HG02970 (cell line): ENCODE data around the gene TLE1.
"Not testable (repeated sequence)": the region's sequence is repeated elsewhere in the genome, so short reads cannot be mapped to it uniquely, and the experiment has no call there.

ENCODE experiments used
- ATAC-seq: cut with Tn5 transposase; IDR thresholded peaks from one replicate; pipeline ENCODE4 v1.9.1; 2021; ENCODE audit warnings: mild to moderate bottlenecking, moderate library complexity, moderate number of reproducible peaks; ENCODE audit not compliant: unreplicated experiment, low FRiP score

TLE1 gene

DNA sequence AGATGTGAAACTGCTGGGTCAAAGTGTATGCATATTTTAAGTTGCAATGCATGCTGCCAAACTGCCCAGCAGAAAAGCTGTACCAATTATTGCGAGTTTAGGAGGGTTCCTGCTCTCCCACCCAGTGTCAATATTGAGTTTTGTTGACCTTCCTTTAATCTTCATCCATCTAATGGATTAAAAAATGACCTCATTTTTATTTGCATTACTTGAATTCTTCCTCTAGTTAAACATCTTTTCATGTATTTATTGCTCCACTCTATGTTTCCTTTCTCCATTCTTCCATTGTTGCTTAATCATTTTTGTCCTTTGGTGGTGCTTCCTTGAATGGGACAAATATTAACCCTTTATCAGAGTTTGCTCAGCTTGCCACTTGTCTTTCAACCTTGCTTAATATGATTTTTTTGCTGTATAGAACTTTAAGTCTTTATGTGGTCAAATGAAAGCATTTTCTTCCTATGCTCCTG lies 32.4 kb downstream of the TLE1 start:
- ATAC-seq = no peak

DNA sequence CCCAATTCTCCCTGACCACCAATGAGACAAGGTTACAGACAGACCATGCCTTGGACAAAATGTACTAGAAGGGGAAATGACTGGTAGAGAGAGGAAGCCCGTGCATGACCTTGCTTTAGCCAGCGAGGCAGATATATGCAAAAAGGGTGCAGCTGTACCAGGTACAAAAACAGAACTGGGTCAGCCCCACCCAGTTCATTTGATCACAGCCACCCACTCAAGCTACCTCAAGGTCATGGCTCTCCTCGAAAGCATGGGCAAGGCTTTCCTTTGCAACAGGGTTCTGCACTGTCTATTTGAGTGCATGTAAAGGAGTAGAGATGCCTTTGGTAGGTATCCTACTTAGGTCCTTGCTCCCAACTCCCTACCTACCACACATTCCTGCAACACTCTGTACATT lies 33.3 kb downstream of the TLE1 start:
- ATAC-seq = no peak

GRCh38 chr9:81653240-81653639 lies 36.1 kb downstream of the TLE1 start:
- ATAC-seq = no peak

- no peak for ATAC-seq
Measured at GRCh38 chr9:81652058-81652687, 37.2 kb downstream of the TLE1 start.

DNA sequence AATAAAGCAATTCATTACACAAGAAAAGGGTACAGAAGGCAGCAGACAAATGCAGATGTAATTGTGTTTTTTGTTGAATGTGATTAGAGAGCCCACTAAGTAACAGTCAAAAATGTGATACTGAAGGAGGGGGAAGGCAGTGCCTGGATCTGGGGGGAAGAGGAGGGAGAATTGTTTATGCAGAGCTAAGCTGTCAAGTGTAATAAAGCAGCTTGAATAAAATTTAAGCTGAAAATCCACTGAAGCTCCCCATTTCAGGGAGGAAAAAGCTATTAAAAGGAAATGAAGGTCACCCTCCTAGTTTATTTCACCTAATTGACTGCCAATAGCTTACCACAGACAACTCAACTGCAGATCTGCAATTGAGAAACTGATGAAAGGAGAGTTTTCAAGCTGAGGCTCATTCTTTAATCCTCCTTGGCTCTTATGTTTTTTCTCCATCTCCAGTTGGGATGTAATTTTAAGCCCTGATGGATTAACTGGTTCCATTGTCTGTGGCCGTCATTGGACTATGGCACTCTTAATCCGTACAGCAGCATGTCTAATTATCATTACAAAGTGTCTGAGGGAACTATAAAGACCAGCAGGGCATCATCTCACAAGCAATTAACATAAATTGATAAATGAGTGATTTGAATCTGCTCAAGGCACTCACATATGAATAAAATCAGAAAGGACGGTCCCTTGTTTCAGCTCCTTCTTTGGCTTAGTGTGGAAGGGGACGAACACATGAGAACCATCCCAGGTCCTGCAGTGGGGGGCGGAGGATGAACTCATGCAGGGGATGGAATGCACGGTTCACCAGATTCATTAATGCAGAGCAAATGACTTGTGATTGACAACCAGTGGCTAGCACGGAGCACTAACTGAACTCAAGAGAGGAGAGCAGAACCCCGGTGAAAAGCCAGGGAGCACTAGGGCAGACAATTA lies 38.5 kb downstream of the TLE1 start:
- ATAC-seq = no peak

DNA sequence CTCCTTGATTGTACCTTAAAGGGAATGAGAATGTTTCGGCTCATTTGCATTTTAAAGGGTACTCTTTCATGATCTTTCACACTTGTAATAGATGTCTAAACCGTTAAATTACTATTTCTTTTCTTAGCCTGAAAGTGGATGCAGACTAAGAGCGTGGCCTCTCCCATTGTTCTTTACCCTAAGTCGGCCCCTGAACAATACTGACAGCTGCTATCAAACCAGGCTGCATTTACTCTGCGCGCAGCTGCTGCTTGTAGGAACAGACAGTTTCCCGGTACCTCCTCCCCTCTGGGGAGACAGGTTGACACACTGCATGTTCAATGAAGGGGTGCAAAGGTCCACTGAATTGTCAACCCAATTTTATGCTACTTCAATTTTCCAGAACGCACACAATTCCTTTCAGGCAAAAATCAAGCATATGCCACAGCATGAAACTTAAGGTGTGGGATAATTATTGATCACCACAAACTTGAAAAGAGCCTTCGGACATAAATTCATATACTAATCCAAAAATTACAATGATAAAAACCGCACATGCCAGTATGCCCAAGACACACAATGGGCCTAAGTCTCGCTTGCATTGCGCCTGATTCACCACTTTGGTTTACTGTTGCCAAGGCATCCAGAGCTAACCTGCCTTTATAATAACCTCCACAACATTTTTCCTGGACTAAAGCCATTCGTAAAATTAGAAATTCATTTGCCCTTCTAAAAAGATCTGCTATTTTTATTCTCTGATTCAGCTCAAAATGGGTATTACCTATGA lies 39.7 kb downstream of the TLE1 start:
- no peak for ATAC-seq

DNA sequence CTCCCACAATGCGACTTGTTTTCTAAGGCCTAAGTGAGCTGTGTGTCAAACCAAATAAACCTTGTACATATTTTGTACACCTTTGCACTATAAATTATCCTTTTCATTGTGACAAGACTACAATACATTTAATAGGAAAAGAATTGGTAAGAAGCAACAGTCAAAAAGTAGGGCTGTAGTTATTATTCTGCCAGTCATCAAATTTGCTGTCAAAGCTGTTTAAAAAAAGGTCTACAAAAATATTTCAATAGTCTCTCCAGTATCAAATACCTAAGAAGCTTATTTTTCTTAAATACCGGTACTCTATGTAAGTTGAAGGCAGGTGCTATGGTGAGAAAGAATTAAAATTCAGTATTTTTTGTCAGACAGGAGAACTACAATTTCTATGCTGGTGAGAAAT lies 40.5 kb downstream of the TLE1 start:
- no peak for ATAC-seq

- no peak for ATAC-seq
Measured at GRCh38 chr9:81646337-81646736, 43.0 kb downstream of the TLE1 start.

DNA sequence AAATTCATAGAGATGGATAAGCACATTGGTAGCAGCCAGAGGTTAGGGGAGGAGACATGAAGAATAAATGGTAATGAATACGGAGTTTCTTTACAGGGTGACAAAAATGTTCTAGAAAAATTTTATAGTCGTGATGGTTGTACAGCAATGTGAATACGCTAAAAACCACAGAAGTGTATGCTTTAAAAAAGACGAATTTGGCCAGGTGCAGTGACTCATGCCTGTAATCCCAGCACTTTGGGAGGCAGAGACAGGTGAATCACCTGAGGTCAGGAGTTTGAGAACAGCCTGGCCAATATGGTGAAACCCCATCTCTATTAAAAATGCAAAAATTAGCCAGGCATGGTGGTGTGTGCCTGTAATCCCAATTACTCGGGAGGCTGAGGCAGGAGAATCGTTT lies 44.8 kb downstream of the TLE1 start:
- not testable (repeated sequence) for ATAC-seq

DNA sequence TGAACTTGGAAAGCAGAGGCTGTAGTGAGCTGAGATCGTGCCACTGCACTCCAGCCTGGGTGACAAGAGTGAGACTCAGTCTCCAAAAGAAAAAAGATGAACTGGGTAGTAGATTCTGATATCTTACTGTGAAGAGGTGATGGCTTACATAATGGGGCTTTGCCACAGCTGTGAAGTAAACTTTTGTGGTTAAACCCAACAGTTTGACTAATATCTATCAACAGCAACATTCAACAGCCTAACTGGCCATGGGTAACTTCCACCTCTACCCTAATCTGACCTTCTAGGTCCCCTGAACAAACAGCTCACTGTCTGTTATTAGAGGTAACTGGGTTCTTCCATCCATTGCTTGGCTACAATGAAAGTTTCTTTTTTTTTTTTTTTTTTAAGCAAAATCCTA lies 52.1 kb downstream of the TLE1 start:
- no peak for ATAC-seq

- no peak for ATAC-seq
Measured at GRCh38 chr9:81636255-81636599, 53.1 kb downstream of the TLE1 start.

- ATAC-seq = no peak
Measured at GRCh38 chr9:81635521-81636254, 53.7 kb downstream of the TLE1 start.

DNA sequence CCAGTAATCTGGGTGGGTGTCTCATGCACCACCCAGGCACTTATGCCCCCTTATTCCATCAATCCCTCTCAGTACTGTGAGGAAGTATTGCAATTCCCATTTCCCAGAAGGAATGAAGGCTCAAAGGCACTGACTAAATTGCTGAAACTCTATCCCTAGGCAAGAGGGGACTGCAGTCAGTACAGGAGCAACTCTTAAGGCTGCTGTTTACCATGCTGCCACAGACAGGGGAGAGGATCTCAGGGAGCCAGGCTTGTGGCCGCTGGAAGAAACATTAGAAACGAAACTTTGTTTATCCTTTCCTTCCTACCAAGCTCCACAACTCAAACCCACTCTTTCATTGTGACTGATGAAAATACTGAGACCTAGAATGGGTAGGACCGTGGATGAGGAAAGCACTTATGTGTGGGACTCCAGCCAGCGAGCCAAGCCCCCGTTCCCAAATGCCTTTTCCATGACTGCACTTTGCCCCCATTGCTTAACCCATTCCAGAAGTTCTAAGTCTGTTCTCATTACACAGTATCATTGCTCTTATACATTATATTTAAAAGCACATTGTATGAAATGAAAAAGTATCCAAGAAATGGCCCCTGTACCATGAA lies 54.3 kb downstream of the TLE1 start:
- ATAC-seq = no peak

DNA sequence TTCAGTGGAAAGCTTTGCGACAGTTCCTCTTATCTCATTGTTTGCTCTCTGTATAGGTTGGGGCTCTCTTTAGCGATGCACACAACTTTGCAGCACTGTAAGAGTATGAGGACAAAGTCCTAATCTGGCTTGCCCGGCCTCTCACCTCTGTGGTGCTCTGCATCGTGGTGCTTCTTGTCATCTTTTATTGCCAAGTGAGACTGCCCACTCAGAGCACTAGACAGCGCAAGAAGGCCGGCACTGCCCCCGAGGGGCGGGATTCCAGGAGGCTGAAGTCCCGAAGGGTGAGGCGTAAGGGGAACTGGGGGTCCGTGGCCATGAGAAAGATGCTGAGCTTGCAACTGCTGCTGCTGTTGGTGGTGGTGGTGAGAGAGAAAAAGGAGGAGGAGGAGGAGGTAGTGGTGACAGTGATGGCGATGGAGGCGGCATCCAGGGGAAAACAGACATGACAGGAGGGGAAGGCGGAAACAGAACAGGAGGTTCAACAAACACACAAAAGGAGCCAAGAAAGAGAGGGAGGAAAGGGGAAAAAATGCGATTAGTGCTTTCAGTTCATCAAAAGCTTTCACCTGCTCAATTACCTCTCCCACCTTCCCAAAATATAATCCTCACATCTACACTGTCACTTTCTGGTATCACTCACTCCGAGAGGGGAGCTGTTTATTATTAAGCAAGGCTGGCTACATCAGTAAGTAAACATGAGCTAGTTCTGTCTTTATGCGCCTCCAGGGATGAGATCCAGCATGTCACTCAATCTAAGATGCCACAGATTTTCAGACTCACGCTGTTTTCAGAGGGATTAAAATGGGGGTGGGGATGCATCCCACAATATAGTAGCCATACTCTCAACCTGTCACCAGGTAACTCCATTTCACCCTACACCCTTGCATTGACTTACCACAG lies 55.1 kb downstream of the TLE1 start:
- ATAC-seq = no peak

GRCh38 chr9:81632599-81632998 lies 56.7 kb downstream of the TLE1 start:
- ATAC-seq = no peak

- ATAC-seq = no peak
Measured at GRCh38 chr9:81631218-81631745, 58.1 kb downstream of the TLE1 start.

- no peak for ATAC-seq
Measured at GRCh38 chr9:81629440-81629839, 59.9 kb downstream of the TLE1 start.

DNA sequence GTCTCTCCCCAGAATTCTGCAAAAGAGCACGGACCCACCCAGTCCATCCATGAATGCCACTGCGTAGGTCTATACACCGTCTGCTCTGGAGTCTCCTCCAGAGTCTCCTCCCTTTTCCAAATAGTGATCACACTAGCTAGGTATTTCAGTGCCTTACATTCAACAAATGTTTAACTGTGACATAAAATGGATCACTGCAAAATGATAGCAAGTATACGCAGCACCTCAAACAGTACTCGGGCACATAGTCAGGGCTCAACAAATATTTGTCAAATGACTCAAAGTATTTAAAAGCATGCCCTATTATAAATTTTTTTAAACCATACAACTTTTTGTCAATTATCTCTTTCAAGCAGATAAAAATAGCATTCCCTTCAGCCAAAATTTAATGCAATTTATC lies 60.5 kb downstream of the TLE1 start:
- ATAC-seq = no peak

DNA sequence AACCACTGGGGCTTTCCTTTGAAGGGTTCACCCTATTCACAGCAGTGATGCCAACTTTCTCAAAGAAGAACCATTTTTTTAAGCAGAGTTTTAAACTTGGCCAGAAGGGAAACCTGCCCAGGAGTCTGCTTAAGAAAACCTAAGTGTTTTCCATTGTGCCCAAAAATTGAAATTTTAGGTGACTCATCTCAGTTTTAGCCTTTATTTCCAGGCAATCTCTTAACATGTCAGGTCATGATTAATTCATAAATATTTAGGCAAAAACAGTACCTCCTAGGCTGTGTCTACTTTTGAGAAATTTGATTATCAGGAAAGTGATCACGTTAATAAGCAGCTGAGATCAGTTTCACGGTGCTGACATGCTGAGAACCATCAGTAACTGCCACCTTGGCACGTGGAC lies 61.9 kb downstream of the TLE1 start:
- ATAC-seq = no peak
